ENCODE results near the gene STATH.
"Not testable (repeated sequence)": the region's sequence is repeated elsewhere in the genome, so short reads cannot be mapped to it uniquely, and the experiment has no call there.

STATH gene

DNA sequence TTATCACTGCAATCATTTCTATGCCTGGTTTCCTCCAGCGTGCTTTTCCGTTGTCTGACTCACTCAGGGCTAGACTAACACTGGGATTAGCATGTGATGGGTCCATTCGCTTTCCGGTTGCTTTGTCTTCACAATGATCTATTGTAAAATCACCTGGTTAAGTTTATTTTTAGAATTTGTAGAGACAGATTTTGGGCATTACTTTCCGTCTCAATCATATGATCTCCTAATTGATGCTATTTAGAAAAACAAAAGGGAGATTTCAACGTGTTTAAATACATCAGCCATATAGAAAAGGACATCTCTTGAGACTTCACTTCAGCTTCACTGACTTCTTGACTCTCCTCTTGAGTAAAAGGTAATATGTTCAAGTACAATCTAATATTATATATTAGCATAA lies 54.4 kb downstream of the STATH start, which contains the start of gene HTN1:
Gene HTN1, plus strand, starts transcription at position 301 of the 400 bp plus-strand sequence. CDS start 2,639 bp downstream, outside the sequence.
- TF ChIP-seq, protein P1, sequence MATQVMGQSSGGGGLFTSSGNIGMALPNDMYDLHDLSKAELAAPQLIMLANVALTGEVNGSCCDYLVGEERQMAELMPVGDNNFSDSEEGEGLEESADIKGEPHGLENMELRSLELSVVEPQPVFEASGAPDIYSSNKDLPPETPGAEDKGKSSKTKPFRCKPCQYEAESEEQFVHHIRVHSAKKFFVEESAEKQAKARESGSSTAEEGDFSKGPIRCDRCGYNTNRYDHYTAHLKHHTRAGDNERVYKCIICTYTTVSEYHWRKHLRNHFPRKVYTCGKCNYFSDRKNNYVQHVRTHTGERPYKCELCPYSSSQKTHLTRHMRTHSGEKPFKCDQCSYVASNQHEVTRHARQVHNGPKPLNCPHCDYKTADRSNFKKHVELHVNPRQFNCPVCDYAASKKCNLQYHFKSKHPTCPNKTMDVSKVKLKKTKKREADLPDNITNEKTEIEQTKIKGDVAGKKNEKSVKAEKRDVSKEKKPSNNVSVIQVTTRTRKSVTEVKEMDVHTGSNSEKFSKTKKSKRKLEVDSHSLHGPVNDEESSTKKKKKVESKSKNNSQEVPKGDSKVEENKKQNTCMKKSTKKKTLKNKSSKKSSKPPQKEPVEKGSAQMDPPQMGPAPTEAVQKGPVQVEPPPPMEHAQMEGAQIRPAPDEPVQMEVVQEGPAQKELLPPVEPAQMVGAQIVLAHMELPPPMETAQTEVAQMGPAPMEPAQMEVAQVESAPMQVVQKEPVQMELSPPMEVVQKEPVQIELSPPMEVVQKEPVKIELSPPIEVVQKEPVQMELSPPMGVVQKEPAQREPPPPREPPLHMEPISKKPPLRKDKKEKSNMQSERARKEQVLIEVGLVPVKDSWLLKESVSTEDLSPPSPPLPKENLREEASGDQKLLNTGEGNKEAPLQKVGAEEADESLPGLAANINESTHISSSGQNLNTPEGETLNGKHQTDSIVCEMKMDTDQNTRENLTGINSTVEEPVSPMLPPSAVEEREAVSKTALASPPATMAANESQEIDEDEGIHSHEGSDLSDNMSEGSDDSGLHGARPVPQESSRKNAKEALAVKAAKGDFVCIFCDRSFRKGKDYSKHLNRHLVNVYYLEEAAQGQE (IDR thresholded peaks at IDR 0.05; ENCODE audit: insufficient read depth in 1 of 2, low read depth in 2 of 2, low read length in 2 of 2): not testable (repeated sequence)
- not testable (repeated sequence) for TF ChIP-seq SIN3A, TAF1 (IDR thresholded peaks at IDR 0.05; ENCODE audit: borderline replicate concordance, insufficient read depth, low read length)

Data from PFSK-1 (cell line).